SH-SY5Y (cell line): ENCODE measurements around the gene KIF1A.

Experiments
- GATA2 ChIP-seq: IDR thresholded peaks from 2 replicates; pipeline ENCODE4 v1.6.1; 2011; ENCODE audit warnings: mild to moderate bottlenecking, low read depth, low read length
- GATA3 ChIP-seq: IDR thresholded peaks from 2 replicates; pipeline ENCODE4 v1.6.1; 2011; ENCODE audit warnings: low read depth, mild to moderate bottlenecking, low read length, moderate library complexity

DNA sequence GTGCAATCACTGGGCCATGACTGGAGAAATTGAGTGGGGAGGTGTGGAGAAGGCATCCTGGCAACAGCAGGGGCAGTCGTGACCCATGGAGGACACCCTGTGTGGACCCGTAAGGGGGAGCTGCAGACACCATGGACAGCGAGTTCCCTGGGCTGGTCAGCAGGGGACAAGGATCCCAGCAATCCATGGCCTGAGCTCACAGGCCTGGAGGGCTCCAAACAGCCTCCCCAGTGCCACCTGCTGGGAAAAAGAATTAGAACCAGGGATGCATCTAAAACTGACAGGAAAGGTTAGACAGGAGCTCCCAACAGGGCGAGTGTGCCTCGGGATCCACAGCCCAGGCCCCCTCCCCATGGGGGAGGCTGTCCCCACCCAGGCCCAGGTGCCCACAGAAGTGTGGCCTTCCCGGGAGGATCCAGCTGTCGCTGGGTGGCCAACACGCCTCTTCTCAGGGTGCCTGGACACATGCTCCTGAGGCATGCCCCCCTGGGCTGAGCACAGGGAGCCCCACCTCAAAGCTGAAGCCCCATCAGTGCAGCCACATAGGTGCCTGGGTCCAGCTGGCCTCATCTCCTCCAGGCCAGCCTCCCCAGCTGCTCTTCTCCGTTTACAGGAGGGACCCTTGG is 20.5 kb upstream of the KIF1A start:
- TF ChIP-seq GATA2, result no peak
- TF ChIP-seq GATA3, result no peak
